GM19099 (cell line): Measurements from ENCODE around the gene ACD.

Source experiments
- POLR2A ChIP-seq: IDR thresholded peaks from 3 replicates; pipeline ENCODE4 v1.6.1; 2011; ENCODE audit warnings: low read depth; ENCODE audit not compliant: insufficient read length; ENCODE audit errors: extremely low read depth

ACD gene

GRCh38 chr16:67659675-67660563 is at the start of gene ACD:
Gene ACD (minus strand): TSS chr16:67660260. CDS start chr16:67660220, 40 bp downstream.
- TF ChIP-seq POLR2A, result peak; percentile 86

GRCh38 chr16:67709050-67709449 is 49.0 kb upstream of the ACD start:
- TF ChIP-seq POLR2A, result no peak

- TF ChIP-seq POLR2A, result no peak
Measured at GRCh38 chr16:67708368-67708771, 48.3 kb upstream of the ACD start.

DNA sequence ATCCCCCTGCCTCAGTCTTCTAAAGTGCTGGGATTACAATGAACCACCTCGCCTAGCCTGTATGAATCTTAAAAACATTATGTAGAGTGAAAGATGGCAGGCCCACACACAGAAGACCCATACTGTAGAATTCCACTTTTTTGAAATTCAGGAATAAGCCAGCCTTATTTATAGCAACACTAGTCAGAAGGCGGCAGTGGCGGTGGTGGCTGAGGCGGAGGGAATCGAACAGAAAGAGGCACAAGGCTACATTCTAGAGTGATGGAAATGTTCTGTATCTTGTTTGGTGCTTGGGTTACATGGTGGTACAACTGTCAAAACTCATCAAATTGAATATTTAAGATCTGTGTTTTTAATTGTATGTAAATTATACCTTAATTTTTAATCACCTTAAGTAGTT is 47.7 kb upstream of the ACD start:
- TF ChIP-seq POLR2A, result no peak

DNA sequence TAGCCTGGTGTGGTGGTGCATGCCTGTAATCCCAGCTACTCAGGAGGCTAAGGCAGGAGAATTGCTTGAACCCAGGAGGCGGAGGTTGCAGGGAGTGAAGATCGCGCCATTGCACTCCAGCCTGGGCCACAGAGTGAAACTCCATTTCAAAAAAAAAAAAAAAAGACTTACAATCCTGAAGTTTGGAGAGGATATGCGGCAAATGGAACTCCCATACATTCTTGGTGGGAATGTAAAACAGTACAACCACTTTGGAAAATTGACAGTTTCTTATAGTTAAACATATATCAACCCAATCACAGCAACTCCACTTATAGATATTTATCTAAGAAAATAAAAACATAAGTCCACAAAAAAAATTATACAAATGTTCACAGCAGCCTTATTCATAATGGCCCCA is 47.1 kb upstream of the ACD start:
- no peak for TF ChIP-seq POLR2A

DNA sequence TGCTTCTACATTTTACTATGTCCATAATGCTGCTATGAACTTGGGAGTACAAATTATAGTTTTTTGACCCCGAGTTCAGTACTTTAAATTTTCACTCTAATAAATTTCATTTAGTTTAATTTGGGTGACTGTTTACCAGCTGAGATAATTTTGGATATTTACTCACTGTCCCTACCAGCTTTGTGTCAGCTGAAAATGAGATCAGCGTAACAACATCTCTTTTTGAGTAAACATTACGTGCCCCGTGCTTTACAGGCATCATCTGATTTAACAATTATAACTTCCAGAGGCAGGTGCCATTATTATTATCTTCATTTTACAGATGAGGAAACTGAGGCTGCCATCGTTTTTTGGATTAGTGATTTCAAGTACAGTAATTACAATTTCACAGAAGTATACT is 44.0 kb upstream of the ACD start:
- TF ChIP-seq POLR2A, result no peak

GRCh38 chr16:67703626-67704025 is 43.6 kb upstream of the ACD start:
- no peak for TF ChIP-seq POLR2A

DNA sequence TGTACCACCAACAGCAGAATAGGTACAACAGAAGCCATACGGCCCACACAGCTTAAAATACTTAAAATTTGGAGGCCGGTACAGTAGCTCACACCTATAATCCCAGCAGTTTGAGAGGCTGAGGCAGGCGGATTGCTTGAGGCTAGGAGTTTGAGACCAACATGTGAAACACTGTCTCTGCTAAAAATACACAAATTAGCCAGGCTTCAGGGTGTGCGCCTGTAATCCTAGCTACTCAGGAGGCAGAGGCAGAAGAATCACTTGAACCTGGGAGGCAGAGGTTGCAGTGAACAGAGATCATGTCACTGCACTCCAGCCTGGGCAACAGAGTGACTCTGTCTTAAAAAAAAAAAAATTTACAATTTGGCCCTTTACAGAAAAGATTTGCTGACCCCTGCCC is 42.1 kb upstream of the ACD start:
- TF ChIP-seq POLR2A, result no peak

DNA sequence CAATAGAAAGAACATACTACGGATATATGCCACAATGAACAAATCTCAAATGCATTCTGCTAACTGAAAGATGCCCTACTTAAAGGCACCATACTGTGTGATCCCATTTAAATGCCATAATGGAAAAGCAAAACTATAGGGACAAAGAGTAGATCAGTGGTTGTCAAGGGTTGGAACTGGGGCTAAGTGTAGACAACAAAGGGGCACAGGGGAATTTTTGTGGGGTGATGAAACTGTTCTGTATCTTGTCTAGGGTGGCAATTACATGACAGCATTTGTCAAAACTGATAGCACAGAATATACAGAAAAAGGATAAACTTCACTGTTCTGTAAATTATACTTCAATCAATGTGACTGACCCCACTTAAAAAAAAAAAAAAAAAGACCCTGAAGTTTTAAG is 41.4 kb upstream of the ACD start:
- TF ChIP-seq POLR2A, result no peak

DNA sequence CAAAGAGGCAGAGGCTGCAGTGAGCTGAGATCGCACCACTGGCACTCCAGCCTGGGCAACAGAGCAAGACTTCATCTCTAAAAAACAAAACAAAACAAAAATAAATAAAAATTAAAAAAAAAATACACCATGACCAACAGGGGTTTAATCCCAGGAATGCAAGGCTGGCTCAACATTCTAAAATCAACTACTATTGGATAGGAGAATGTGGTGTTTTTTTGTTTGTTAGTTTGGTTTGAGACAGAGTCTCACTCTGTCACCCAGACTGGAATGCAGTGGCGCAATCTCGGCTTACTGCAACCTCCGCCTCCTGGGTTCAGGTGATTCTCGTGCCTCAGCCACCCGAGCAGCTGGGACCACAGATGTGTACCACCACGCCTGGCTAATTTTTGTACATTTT is 39.2 kb upstream of the ACD start:
- TF ChIP-seq POLR2A, result no peak

- TF ChIP-seq POLR2A, result no peak
Measured at GRCh38 chr16:67697422-67698185, 37.5 kb upstream of the ACD start.

DNA sequence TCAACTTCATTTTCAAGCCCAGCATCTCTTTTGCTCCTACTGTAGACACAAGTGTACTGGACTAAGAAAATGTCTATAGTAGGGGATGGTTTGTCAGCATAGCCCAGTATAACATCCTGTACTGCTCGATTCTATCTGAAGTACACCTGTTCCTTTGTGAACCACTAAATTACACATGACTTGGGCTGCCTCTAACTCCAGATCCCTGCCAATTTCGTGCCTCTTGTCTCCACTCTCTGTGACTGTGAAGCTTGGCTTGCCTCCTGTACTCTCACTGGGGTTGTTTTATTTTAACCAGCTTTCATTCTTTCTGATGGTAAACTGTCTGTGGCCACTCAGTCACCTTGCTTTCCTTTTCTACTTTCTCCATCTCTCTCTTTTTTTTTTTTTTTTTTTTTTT is 34.6 kb upstream of the ACD start:
- no peak for TF ChIP-seq POLR2A

GRCh38 chr16:67685388-67686112 is 25.5 kb upstream of the ACD start:
- TF ChIP-seq POLR2A, result no peak

- TF ChIP-seq POLR2A, result no peak
Measured at GRCh38 chr16:67683767-67684166, 23.7 kb upstream of the ACD start.
